ENCODE results near the gene TEDC2. TPM values are rescaled to one million over a fixed set of nuclear protein-coding genes. Genes with fewer than 3 reads are reported as not detected.
A peak's percentile ranks its signal among the peaks of the same experiment; 100 is the strongest.

TEDC2 gene
- total RNA-seq, 1 donor from 2014 or later, result 9.1 TPM

DNA sequence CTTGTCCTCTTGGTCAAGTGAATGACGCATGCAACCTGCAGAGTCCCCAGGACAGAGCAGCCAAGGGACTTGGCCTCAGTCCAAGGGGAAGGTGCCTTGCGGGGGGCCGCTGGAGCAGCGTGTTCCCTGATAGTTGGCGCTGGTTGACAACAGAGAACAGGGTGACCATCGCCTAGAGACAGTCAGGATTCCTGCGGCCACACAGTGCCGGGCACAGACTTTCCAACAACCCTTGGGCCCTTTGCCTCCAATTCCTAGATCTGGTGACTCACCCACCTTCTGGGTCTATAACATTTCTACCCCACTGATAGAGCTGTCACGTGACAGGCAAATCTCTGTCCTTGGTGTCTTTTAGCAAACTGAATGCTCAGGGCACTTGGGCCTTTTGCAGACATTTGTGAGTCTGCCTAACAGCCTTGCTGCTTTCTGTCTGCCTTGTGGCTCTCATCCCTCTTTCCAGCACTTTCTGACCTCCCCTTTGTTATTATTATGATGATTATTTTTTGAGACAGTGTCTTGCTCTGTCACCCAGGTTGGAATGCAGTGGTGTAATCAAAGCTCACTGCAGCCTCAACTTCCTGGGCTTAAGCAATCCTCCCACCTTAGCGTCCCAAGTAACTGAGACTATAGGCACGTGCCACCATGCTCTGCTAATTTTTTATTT is 11.9 kb upstream of the TEDC2 start:
- DNase-seq (ENCODE audit: low spot score), result no peak
- no peaks in the 10 kb centered on the region for H3K4me1 Mint-ChIP-seq (ENCODE audit: unreplicated experiment)
- no peak overlapping the region for H3K27ac Mint-ChIP-seq (ENCODE audit: unreplicated experiment)
- H3K4me3 Mint-ChIP-seq (ENCODE audit: unreplicated experiment), result no peak overlapping the region
- H3K36me3 Mint-ChIP-seq (ENCODE audit: low read depth, unreplicated experiment), result peaks cover 33% of the 10 kb centered on the region
- TF ChIP-seq, protein P1, sequence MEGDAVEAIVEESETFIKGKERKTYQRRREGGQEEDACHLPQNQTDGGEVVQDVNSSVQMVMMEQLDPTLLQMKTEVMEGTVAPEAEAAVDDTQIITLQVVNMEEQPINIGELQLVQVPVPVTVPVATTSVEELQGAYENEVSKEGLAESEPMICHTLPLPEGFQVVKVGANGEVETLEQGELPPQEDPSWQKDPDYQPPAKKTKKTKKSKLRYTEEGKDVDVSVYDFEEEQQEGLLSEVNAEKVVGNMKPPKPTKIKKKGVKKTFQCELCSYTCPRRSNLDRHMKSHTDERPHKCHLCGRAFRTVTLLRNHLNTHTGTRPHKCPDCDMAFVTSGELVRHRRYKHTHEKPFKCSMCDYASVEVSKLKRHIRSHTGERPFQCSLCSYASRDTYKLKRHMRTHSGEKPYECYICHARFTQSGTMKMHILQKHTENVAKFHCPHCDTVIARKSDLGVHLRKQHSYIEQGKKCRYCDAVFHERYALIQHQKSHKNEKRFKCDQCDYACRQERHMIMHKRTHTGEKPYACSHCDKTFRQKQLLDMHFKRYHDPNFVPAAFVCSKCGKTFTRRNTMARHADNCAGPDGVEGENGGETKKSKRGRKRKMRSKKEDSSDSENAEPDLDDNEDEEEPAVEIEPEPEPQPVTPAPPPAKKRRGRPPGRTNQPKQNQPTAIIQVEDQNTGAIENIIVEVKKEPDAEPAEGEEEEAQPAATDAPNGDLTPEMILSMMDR (IDR thresholded peaks at IDR 0.05; ENCODE audit: unreplicated experiment), result no peak
- no peaks in the 10 kb centered on the region for H3K9me3 Mint-ChIP-seq (ENCODE audit: unreplicated experiment)
- H3K27me3 Mint-ChIP-seq (ENCODE audit: unreplicated experiment), result peaks cover 7% of the 10 kb centered on the region

DNA sequence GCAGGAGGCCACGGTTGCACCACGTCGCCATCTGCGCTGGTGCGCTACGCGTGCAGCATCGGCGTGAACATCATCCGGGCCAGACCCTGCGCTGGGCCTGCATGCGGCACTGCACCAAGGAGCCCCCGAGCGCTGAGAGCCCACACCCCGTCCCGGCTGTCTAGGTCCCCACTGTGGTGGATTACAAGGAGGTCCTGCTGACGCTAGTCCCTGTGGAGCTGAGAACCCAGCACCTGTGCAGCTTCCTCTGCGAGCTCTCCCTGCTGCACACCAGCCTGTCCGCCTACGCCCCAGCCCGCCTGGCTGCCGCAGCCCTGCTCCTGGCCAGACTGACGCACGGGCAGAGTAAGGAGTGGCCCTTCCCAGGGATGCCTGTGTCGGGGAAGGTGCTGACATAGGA is 10.8 kb upstream of the TEDC2 start:
- Mint-ChIP-seq H3K27ac (ENCODE audit: unreplicated experiment) (no peak overlapping the region), H3K36me3 (ENCODE audit: low read depth, unreplicated experiment) (peaks cover 39% of the 10 kb centered on the region), H3K27me3 (ENCODE audit: unreplicated experiment) (peaks cover 11% of the 10 kb centered on the region), H3K4me1 (ENCODE audit: unreplicated experiment) (no peaks in the 10 kb centered on the region), H3K4me3 (ENCODE audit: unreplicated experiment) (no peak overlapping the region), H3K9me3 (ENCODE audit: unreplicated experiment) (no peaks in the 10 kb centered on the region)
- TF ChIP-seq, protein P1 (IDR thresholded peaks at IDR 0.05; ENCODE audit: unreplicated experiment), result no peak
- no peak for DNase-seq (ENCODE audit: low spot score)

DNA sequence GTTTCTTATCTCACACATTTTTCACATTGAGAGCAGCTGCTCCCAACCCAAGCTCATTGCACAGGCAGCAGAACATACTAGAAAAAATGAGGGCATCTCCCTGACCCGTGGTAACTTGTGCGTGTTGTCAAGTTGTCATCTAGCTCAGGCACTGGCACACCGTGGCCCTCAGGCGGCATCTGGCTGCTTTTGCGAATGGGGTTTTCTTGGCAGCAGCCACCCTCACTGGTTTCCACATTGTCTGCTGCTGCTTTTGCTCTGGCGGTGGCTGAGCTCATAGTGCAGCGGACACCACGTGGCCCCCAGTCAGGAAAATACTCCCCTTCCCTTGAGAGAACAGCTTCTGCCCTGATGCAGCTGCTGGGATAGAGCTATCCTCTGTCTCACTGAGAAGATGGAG is 9.4 kb upstream of the TEDC2 start:
- H3K27ac Mint-ChIP-seq (ENCODE audit: unreplicated experiment), result no peak overlapping the region
- H3K4me3 Mint-ChIP-seq (ENCODE audit: unreplicated experiment), result no peak overlapping the region
- TF ChIP-seq, protein P1 (IDR thresholded peaks at IDR 0.05; ENCODE audit: unreplicated experiment), result no peak
- H3K27me3 Mint-ChIP-seq (ENCODE audit: unreplicated experiment), result peaks cover 12% of the 10 kb centered on the region
- H3K36me3 Mint-ChIP-seq (ENCODE audit: low read depth, unreplicated experiment), result peaks cover 35% of the 10 kb centered on the region
- H3K9me3 Mint-ChIP-seq (ENCODE audit: unreplicated experiment), result no peaks in the 10 kb centered on the region
- H3K4me1 Mint-ChIP-seq (ENCODE audit: unreplicated experiment), result no peaks in the 10 kb centered on the region
- no peak for DNase-seq (ENCODE audit: low spot score)

DNA sequence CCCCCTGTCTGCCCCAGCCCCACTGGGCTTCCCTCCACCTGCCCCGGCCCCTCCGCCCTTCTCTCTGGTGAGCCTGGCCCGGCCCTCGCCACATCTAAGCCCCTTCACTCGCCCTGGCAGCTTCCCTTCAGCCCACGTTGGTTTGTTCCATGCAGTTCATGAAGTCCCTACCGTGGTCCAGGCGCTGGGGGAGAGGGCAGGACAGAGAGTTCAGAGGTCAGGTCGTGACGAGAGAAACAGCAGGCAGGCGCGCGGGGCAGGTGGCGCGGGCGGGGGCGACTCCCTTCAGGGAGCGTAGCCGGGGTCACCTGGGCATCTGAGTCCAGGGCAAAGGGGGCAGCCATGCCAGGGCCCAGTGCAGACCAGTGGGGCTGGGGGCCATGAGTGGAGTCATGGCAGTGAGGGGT is 8.9 kb upstream of the TEDC2 start:
- Mint-ChIP-seq H3K36me3 (ENCODE audit: low read depth, unreplicated experiment) (peaks cover 35% of the 10 kb centered on the region), H3K9me3 (ENCODE audit: unreplicated experiment) (no peaks in the 10 kb centered on the region), H3K4me1 (ENCODE audit: unreplicated experiment) (no peaks in the 10 kb centered on the region), H3K27ac (ENCODE audit: unreplicated experiment) (no peak overlapping the region), H3K4me3 (ENCODE audit: unreplicated experiment) (no peak overlapping the region), H3K27me3 (ENCODE audit: unreplicated experiment) (peaks cover 14% of the 10 kb centered on the region)
- DNase-seq (ENCODE audit: low spot score), result no peak
- TF ChIP-seq, protein P1 (IDR thresholded peaks at IDR 0.05; ENCODE audit: unreplicated experiment), result no peak

DNA sequence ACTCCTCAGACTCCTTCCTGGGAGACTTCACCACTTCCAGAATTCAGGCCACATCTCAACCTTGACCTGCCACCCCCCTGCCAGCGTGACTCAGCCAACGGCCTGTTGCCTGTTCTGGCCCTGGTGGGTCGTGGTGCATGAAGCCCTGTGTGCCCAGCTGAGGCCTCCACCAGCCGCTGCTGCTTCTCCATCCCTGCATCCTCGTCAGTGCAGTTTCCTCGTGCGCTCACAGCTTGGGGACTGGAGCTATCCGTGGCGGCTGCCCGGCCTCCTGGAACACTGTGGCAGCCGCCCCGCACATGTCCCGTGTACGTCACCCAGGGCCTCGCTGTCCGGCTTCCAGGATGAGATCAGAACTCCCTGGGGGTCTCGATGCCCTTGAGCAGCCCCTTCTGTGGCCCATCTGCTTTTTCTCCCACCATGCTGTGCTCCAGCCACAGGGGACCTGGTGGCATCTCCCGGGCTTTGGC is 8.0 kb upstream of the TEDC2 start:
- DNase-seq (ENCODE audit: low spot score), result no peak
- H3K27ac Mint-ChIP-seq (ENCODE audit: unreplicated experiment), result no peak overlapping the region
- peaks cover 32% of the 10 kb centered on the region for H3K36me3 Mint-ChIP-seq (ENCODE audit: low read depth, unreplicated experiment)
- no peaks in the 10 kb centered on the region for H3K9me3 Mint-ChIP-seq (ENCODE audit: unreplicated experiment)
- H3K4me1 Mint-ChIP-seq (ENCODE audit: unreplicated experiment), result no peaks in the 10 kb centered on the region
- TF ChIP-seq, protein P1 (IDR thresholded peaks at IDR 0.05; ENCODE audit: unreplicated experiment), result no peak
- peaks cover 14% of the 10 kb centered on the region for H3K27me3 Mint-ChIP-seq (ENCODE audit: unreplicated experiment)
- peak overlapping the region; percentile 65 for H3K4me3 Mint-ChIP-seq (ENCODE audit: unreplicated experiment)

All from endothelial cell (in vitro differentiated cells).